ENCODE results near the gene CCR6. TPM values are rescaled to one million over a fixed set of nuclear protein-coding genes. Genes with fewer than 3 reads are reported as not detected.

Gene CCR6
- total and polyA plus RNA-seq, 2 of the 8 experiments (the other 6 are each of a cell fraction or from before 2014, with no cell fraction given), result 0.06 TPM; not detected in 1

GRCh38 chr6:167119670-167120582 is 3.0 kb upstream of the CCR6 start:
- H3K4me1 ChIP-seq (replicated peaks in 1 of 4; ENCODE audit: control insufficient read depth in 3 of 4, insufficient read depth in 4 of 4, low read length in 3 of 4), result peaks cover 0 to 5% (median 0%) of the 10 kb centered on the region in 4 experiments; a peak in 3 of 7 replicates
- H3K27ac ChIP-seq (ENCODE audit: low read depth, low read length), result no peak overlapping the region
- H3K9ac ChIP-seq (replicated peaks in 1 of 4; ENCODE audit: extremely low read depth in 1 of 4, low read depth in 3 of 4, low read length in 3 of 4), result no peak overlapping the region
- no peaks in the 10 kb centered on the region for H3K23me2 ChIP-seq (ENCODE audit: low read depth, low read length)
- H2BK5ac ChIP-seq (ENCODE audit: low read depth, low read length), result no peak overlapping the region
- no peak overlapping the region for H3K4ac ChIP-seq (replicated peaks; ENCODE audit: insufficient read length, low read depth, low read length)
- H3K36me3 ChIP-seq (ENCODE audit: control insufficient read depth in 2 of 4, insufficient read depth in 4 of 4, low read length in 3 of 4), result no peaks in the 10 kb centered on the region
- ChIA-PET CTCF (ENCODE audit: partially characterized antibody) (interaction anchor here (1.1 kb wide), 1 partner anchor 568 kb away, joined by 3 read pairs; no protein-coding TSS in a partner anchor), POLR2A (ENCODE audit: partially characterized antibody) (no interaction called here)
- H3K27me3 ChIP-seq (replicated peaks in 1 of 4; ENCODE audit: control insufficient read depth in 3 of 4, extremely low read depth in 1 of 4, insufficient read depth in 3 of 4, low read length in 3 of 4), result no peaks in the 10 kb centered on the region
- no peak overlapping the region for H3K23ac ChIP-seq (ENCODE audit: insufficient read length)
- no peak overlapping the region for H2BK12ac ChIP-seq (ENCODE audit: low read depth, low read length)
- DNase-seq (ENCODE audit: low read depth in 1 of 2, low spot score in 2 of 2) (no peak), FAIRE-seq (no peak)
- H4K20me1 ChIP-seq (replicated peaks in 1 of 2; ENCODE audit: control insufficient read depth in 1 of 2, insufficient read depth in 2 of 2, low read length in 2 of 2), result no peaks in the 10 kb centered on the region
- H3K4me3 ChIP-seq (ENCODE audit: extremely low read depth in 1 of 4, insufficient read depth in 2 of 4, low read depth in 3 of 4, low read length in 4 of 4), result no peak overlapping the region
- H2AK5ac ChIP-seq (ENCODE audit: low read depth, low read length), result no peak overlapping the region
- no peak overlapping the region for H2AFZ ChIP-seq (ENCODE audit: low read length)
- no peak overlapping the region for H4K5ac ChIP-seq (ENCODE audit: insufficient read length, low read depth, low read length)
- no peak overlapping the region for H2BK120ac ChIP-seq (replicated peaks; ENCODE audit: low read depth, low read length)
- H3K9me3 ChIP-seq (ENCODE audit: insufficient read depth in 2 of 2, low read depth in 1 of 2, low read length in 1 of 2), result peaks cover 0 to 6% of the 10 kb centered on the region in 2 experiments; a peak in 1 of 4 replicates
- no peak overlapping the region for H3K56ac ChIP-seq (replicated peaks; ENCODE audit: insufficient read length, low read depth, low read length)
- WGBS, 2 experiments (ENCODE audit: extremely low coverage in 1 of 2, insufficient coverage in 1 of 2, insufficient read length in 1 of 2, insufficient replicate concordance in 2 of 2, low coverage in 1 of 2, low lambda C conversion rate in 2 of 2, missing lambda C conversion rate in 1 of 2), result 90% methylated on average over 8 of the region's 8 CpGs; no CpG with 5 or more reads in 1 of the 2 experiments
- no peak overlapping the region for H4K91ac ChIP-seq (replicated peaks; ENCODE audit: insufficient read length, low read length)
- no peak overlapping the region for H3K18ac ChIP-seq (ENCODE audit: extremely low read depth, low read length)
- no peaks in the 10 kb centered on the region for H3K79me2 ChIP-seq (ENCODE audit: control insufficient read depth in 1 of 2, insufficient read depth in 2 of 2, low read length in 2 of 2)
- H4K8ac ChIP-seq (ENCODE audit: extremely low read depth, insufficient read depth, low read length), result no peak overlapping the region
- no peaks in the 10 kb centered on the region for H3K79me1 ChIP-seq (ENCODE audit: low read depth, low read length)
- no peak overlapping the region for H2BK20ac ChIP-seq (ENCODE audit: low read length)
- no peak overlapping the region for H3K4me2 ChIP-seq (ENCODE audit: insufficient read depth in 1 of 2, low read depth in 2 of 2, low read length in 2 of 2)
- no peak overlapping the region for H3K14ac ChIP-seq (ENCODE audit: insufficient read length)
- no peak overlapping the region for H2BK15ac ChIP-seq (ENCODE audit: low read length)
- TF ChIP-seq CTCF (IDR thresholded peaks at IDR 0.05; ENCODE audit: control extremely low read depth in 1 of 3, insufficient read depth in 1 of 3, low read depth in 1 of 3, low read length in 3 of 3) (peak in 1 of 3 experiments; percentile 18; a peak in 1 of 4 replicates), PHF8 (conservative IDR thresholded peaks at IDR 0.05; ENCODE audit: low read depth, low read length) (no peak), SIRT6 (IDR thresholded peaks at IDR 0.05; ENCODE audit: low read length) (no peak), MAFK (IDR thresholded peaks at IDR 0.05; ENCODE audit: low read depth, low read length) (no peak), CREB1 (IDR thresholded peaks at IDR 0.05) (no peak), CTBP2 (IDR thresholded peaks at IDR 0.05; ENCODE audit: borderline replicate concordance, insufficient read depth, insufficient read length, low read length) (no peak), MAX (IDR thresholded peaks at IDR 0.05) (peak; percentile 38; the same call in 1 of the 2 replicates), SP2 (IDR thresholded peaks at IDR 0.05; ENCODE audit: low read length) (no peak), POLR2AphosphoS5 (IDR thresholded peaks at IDR 0.05; ENCODE audit: low read depth, low read length) (no peak), SP1 (IDR thresholded peaks at IDR 0.05; ENCODE audit: low read depth, low read length) (no peak)

Data from H1 (cell line).